ENCODE measurements around the gene BLOC1S4. TPM values are rescaled to one million over a fixed set of nuclear protein-coding genes. Genes with fewer than 3 reads are reported as not detected.

The BLOC1S4 gene
- total RNA-seq, 1 experiment from 2014 or later, result 10.7 TPM

DNA sequence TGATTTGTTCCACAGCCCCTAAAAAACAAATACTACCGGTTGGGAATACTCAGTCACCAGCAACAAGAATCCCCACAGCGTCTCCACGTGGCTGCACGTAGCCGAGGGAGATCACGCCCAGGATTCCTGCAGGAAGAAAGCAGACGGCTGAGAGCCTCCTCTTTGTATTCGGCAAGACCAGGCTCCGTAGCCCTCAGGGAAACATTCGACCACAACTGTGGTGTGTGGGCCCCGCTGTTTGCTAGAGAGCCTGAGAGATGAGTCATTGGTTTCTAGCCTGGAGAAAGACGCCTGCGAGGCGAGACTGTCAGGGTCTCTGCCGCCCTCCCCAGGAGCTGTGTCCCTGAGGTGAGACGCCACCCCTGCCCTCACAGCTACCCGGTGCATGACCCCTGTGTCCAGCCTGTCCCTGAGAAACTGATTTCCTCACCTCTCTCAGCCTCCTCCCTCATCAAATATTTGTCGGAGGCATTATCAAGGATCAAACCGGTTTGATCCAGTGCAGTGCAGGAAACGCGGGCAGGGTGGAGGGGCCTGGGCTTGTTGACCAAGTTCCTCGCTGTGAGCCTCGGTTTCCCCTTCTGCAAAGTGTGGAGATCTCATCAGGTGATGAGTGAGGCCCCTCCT lies 27.0 kb upstream of the BLOC1S4 start:
- intact Hi-C loops (cut with micrococcal nuclease; ENCODE audit: unreplicated experiment) (no loop called here), in situ Hi-C loops (cut with HindIII; ENCODE audit: low pct_unique_long_range_greater_than_20kb, low sequenced_read_pairs) (no loop called here)
- Histone ChIP-seq H3K4me1 (ENCODE audit: control insufficient read depth, insufficient read depth, low read length) (peaks cover 36% of the 10 kb centered on the region), H3K27ac (ENCODE audit: low read length) (peak overlapping the region; percentile 78), H3K36me3 (ENCODE audit: control insufficient read depth, insufficient read depth, low read length) (no peaks in the 10 kb centered on the region), H3K9me3 (ENCODE audit: control insufficient read depth, insufficient read depth, low read depth, low read length) (no peaks in the 10 kb centered on the region), H3K4me3 (ENCODE audit: low read depth in 2 of 2, low read length in 2 of 2) (peak overlapping the region in 1 of 2 experiments; percentile 8; a peak in 1 of 4 replicates), H3K27me3 (ENCODE audit: control insufficient read depth, insufficient read depth, low read length) (no peaks in the 10 kb centered on the region)
- no peak for TF ChIP-seq SIN3A (IDR thresholded peaks at IDR 0.05; ENCODE audit: borderline replicate concordance, insufficient read depth, low read depth, low read length)
- TF ChIP-seq TCF7L2 (IDR thresholded peaks at IDR 0.05; ENCODE audit: low read depth, low read length), result no peak; the same call in 1 of the 2 replicates
- peak; percentile 13; the same call in 1 of the 2 replicates for TF ChIP-seq CTCF (IDR thresholded peaks at IDR 0.05)
- TF ChIP-seq REST (IDR thresholded peaks at IDR 0.05; ENCODE audit: insufficient read depth in 1 of 2, low read depth in 2 of 2, low read length in 1 of 2), result no peak
- no peak for TF ChIP-seq POLR2AphosphoS5 (IDR thresholded peaks at IDR 0.05; ENCODE audit: low read depth, low read length)
- BruUV-seq (replicated peaks), result no TSS peak
- peak; percentile 92 for ATAC-seq
- CTCF ChIA-PET, result interaction anchor here (0.5 to 1.3 kb wide), 2 partner anchors 14 to 29 kb away, joined by 3 to 5 read pairs; no protein-coding TSS in a partner anchor
- POLR2A ChIA-PET, result no interaction called here
- DNase-seq (ENCODE audit: low read depth, low spot score), result no peak

DNA sequence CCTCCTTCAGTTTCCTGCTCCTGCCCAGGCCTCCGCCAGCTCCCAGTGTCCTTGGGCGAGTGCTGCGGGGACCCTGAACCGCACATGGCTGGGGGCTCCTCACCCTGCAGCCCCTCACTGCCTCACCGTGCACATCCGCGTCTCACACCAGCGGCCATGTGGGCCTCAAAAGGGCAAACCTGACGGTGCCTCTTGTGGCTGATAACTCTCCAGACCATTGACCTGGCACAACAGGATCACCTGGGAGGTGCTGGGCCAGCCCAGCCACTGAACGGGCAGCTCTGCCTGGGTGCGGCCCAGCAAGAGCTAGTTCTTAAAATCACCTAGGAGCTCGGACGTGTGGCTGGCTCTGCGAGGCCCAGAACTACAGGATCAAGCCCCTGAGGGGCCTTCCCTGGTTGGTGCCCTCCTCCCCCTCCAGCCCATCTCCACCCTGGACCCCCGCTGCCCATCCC lies 26.4 kb upstream of the BLOC1S4 start:
- Histone ChIP-seq H3K4me3 (ENCODE audit: low read depth in 2 of 2, low read length in 2 of 2) (no peak overlapping the region), H3K27me3 (ENCODE audit: control insufficient read depth, insufficient read depth, low read length) (no peaks in the 10 kb centered on the region), H3K4me1 (ENCODE audit: control insufficient read depth, insufficient read depth, low read length) (peaks cover 41% of the 10 kb centered on the region), H3K36me3 (ENCODE audit: control insufficient read depth, insufficient read depth, low read length) (no peaks in the 10 kb centered on the region), H3K27ac (ENCODE audit: low read length) (peak overlapping the region; percentile 78), H3K9me3 (ENCODE audit: control insufficient read depth, insufficient read depth, low read depth, low read length) (no peaks in the 10 kb centered on the region)
- no TSS peak for BruUV-seq (replicated peaks)
- ATAC-seq (peak; percentile 51), DNase-seq (ENCODE audit: low read depth, low spot score) (no peak)
- ChIA-PET POLR2A (no interaction called here), CTCF (interaction anchor here (0.5 to 1.3 kb wide), 2 partner anchors 15 to 28 kb away, joined by 3 to 5 read pairs; no protein-coding TSS in a partner anchor)
- intact Hi-C loops (cut with micrococcal nuclease; ENCODE audit: unreplicated experiment) (no loop called here), in situ Hi-C loops (cut with HindIII; ENCODE audit: low pct_unique_long_range_greater_than_20kb, low sequenced_read_pairs) (no loop called here)
- TF ChIP-seq POLR2AphosphoS5 (IDR thresholded peaks at IDR 0.05; ENCODE audit: low read depth, low read length), result no peak
- no peak for TF ChIP-seq SIN3A (IDR thresholded peaks at IDR 0.05; ENCODE audit: borderline replicate concordance, insufficient read depth, low read depth, low read length)
- no peak for TF ChIP-seq REST (IDR thresholded peaks at IDR 0.05; ENCODE audit: insufficient read depth in 1 of 2, low read depth in 2 of 2, low read length in 1 of 2)
- no peak for TF ChIP-seq TCF7L2 (IDR thresholded peaks at IDR 0.05; ENCODE audit: low read depth, low read length)
- no peak for TF ChIP-seq CTCF (IDR thresholded peaks at IDR 0.05)

Measured in Panc1 (cell line).